Heart left ventricle (tissue), 16 donors: ENCODE data around the gene FGF14. TPM values are rescaled to one million over a fixed set of nuclear protein-coding genes. Genes with fewer than 3 reads are reported as not detected.
"Not testable (repeated sequence)": the region's sequence is repeated elsewhere in the genome, so short reads cannot be mapped to it uniquely, and the experiment has no call there.

Experiments
- ATAC-seq, 4 donors: fragments of 200-7000 bp; cut with Tn5 transposase; one replicate each; pipeline ENCODE4 v1.9.1; 2020 to 2022; ENCODE audit warnings: moderate library complexity in 4 of 4, mild to moderate bottlenecking in 3 of 4, moderate number of reproducible peaks in 1 of 4
- DNase-seq, 5 donors: peaks; one replicate each; pipeline ENCODE4 v3.0.0-alpha.2; 2020
- H3K27ac ChIP-seq, 12 donors: fragments of 200-600 bp; sonication (generic) in 4 of 12; one replicate each; pipeline versions ENCODE4 v1.5.0 to v1.8.0; 2016 to 2022; ENCODE audit warnings: mild to moderate bottlenecking in 2 of 12
- H3K27me3 ChIP-seq, 9 donors: fragments of 200-600 bp; sonication (generic) in 2 of 9; one replicate each; pipeline versions ENCODE4 v1.5.1 to v1.8.0; 2016 to 2022; ENCODE audit warnings: mild to moderate bottlenecking in 3 of 9
- H3K36me3 ChIP-seq, 9 donors: fragments of 200-600 bp; sonication (generic) in 2 of 9; one replicate each; pipeline versions ENCODE4 v1.5.0 to v1.8.0; 2018 to 2022; ENCODE audit warnings: mild to moderate bottlenecking in 2 of 9
- H3K4me1 ChIP-seq, 12 donors: fragments of 200-600 bp; sonication (generic) in 4 of 12; one replicate each; pipeline versions ENCODE4 v1.5.0 to v1.8.0; 2016 to 2022; ENCODE audit warnings: mild to moderate bottlenecking in 3 of 12
- H3K4me3 ChIP-seq, 12 donors: fragments of 200-600 bp; sonication (generic) in 4 of 12; one replicate each; pipeline versions ENCODE4 v1.5.0 to v1.8.0; 2017 to 2022; ENCODE audit warnings: mild to moderate bottlenecking in 9 of 12, moderate library complexity in 4 of 12
- H3K9me3 ChIP-seq, 12 donors: fragments of 200-600 bp; sonication (generic) in 4 of 12; one replicate each; pipeline versions ENCODE4 v1.5.0 to v1.8.0; 2016 to 2022; ENCODE audit warnings: mild to moderate bottlenecking in 1 of 12
- POLR2A ChIP-seq, 2 donors: fragments of 450-650 bp; IDR thresholded peaks; one replicate each; pipeline ENCODE4 v1.6.1; 2017; ENCODE audit warnings: antibody characterized with exemption in 2 of 2, mild to moderate bottlenecking in 2 of 2, moderate library complexity in 2 of 2
- WGBS, 4 donors: extraction: QIAGEN DNeasy Blood & Tissue Kit in 2 of 4; methylation state at CpG; one replicate each; pipeline versions ENCODE4 v1.1.5 to v1.1.7; 2013 to 2018; 5-methylcytosine and 5-hydroxymethylcytosine counted together
- intact Hi-C, 10 donors: fragments of 100-400 bp; cut with DNase I; formaldehyde crosslinking; loops; one replicate each; pipeline versions ENCODE4 v1.11.1 to v1.14.2; 2022
- polyA plus RNA-seq, 2 donors: library from polyadenylated mRNA; stranded (reverse); fragments of 200-250 nt; gene quantifications; one replicate each; pipeline ENCODE4 v1.2.3, GENCODE V29; 2013
- total RNA-seq, 9 donors: library from RNA; depleted of rRNA in 2 of 9; stranded (reverse); fragments of >200 nt in 2 of 9; fragmentation: NEBNext Ultra II Directional in 3 of 9; extraction: Animal tissue kit (Norgen Biotek cat#: 25700) in 3 of 9; gene quantifications; one replicate each; pipeline versions ENCODE4 v1.1.0 to v1.2.4, GENCODE V29; 2016 to 2023
- TF ChIP-seq, protein P1 (sequence below), 12 donors: fragments of 200-600 bp; sonication (generic) in 4 of 12; IDR thresholded peaks; one replicate each; pipeline versions ENCODE4 v1.5.0 to v1.8.0; 2018 to 2022; ENCODE audit warnings: antibody characterized with exemption in 12 of 12, mild to moderate bottlenecking in 5 of 12
- donor health status: ischemic (EF 13 %, LVEDD 7.1; RV severe dilation, severe dysfunction).
- donor health status: healthy with polysubstance abuse.
- donor health status: DM: no; HTN: yes; CAD: no.
- donor health status: DM: no; HTN: no; CAD: no.
- donor health status: ischemic (EF 25% LVEDD 6.9; RV normal size, moderate dysfunction).
- donor health status: ischemic (EF 25% LVEDD 5.7; RV mildly dilated, moderate dysfunction).
- donor health status: healthy.
- donor health status: DM: yes; HTN: yes; CAD: no.
- donor health status: ischemic (EF 35%, LVEDD 5.7; RV mildly dilated, moderate dysfunction).
- donor health status: nonischemic (EF 11% LVEDD 7.7; RV severe dilation, severe dysfunction).
- donor health status: DM: yes; HTN: yes; CAD: no.
- donor health status: PGD.
- donor health status: ischemic (EF 29% LVEDD 5.4; RV normal size, mild dysfunction).
- donor health status: nonischemic (EF 23%, LVEDD 6.1; RV moderate dilation, normal function).

Gene FGF14
- total and polyA plus RNA-seq, 11 donors = 0.14 to 6.3 (median 3.9) TPM

- Histone ChIP-seq H3K36me3 (no peaks in the 10 kb centered on the region), H3K27me3 (no peaks in the 10 kb centered on the region), H3K4me3 (no peak overlapping the region), H3K9me3 (no peaks in the 10 kb centered on the region), H3K4me1 (no peaks in the 10 kb centered on the region), H3K27ac (no peak overlapping the region)
- intact Hi-C loops = no loop called here
- TF ChIP-seq, protein P1, sequence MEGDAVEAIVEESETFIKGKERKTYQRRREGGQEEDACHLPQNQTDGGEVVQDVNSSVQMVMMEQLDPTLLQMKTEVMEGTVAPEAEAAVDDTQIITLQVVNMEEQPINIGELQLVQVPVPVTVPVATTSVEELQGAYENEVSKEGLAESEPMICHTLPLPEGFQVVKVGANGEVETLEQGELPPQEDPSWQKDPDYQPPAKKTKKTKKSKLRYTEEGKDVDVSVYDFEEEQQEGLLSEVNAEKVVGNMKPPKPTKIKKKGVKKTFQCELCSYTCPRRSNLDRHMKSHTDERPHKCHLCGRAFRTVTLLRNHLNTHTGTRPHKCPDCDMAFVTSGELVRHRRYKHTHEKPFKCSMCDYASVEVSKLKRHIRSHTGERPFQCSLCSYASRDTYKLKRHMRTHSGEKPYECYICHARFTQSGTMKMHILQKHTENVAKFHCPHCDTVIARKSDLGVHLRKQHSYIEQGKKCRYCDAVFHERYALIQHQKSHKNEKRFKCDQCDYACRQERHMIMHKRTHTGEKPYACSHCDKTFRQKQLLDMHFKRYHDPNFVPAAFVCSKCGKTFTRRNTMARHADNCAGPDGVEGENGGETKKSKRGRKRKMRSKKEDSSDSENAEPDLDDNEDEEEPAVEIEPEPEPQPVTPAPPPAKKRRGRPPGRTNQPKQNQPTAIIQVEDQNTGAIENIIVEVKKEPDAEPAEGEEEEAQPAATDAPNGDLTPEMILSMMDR (IDR thresholded peaks at IDR 0.05) = no peak
- TF ChIP-seq POLR2A (IDR thresholded peaks at IDR 0.05) = no peak
- DNase-seq = no peak
- no peak for ATAC-seq
- 66 to 78% (median 71%) methylated on average over 2 of the region's 2 CpGs for WGBS, 4 donors
These were observed 555.6 kb downstream of the FGF14 start for GRCh38 chr13:101846249-101846648.

DNA sequence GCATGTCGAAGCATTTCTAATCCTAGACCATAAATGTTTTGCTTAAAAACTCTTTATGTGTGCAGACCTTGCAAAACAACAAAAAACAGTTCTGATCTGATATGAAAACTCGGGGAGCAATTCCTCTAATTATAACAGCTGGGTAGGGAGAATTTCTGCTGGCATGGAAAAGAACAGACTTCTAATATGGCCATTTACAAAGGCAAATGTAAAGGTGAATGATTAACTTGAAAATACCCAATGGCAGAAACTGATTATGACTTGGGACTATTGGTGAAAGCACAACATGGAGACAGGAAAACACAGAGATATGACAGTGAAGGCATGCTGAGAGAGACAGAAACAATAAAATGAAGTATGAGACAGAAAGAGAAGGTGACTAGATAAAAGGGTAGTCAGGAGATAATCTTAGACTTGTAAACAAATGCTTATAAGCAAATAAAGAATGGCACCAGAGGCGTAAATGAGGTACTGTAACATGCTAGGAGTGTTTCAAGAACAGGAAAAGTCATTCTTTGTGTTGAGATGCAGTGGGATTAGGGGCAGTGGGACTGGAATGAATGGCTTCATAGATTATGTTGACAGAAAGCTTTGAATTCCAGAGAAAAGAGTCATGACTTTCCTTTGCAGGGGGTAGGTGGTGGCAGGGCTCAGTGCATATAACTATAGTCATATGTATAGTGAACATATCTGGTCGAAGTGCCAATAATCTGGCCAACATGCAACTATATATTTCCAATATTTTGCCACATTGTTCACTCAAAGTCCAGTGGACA is 556.4 kb downstream of the FGF14 start:
- Histone ChIP-seq H3K4me1 (no peaks in the 10 kb centered on the region), H3K4me3 (no peak overlapping the region), H3K36me3 (no peaks in the 10 kb centered on the region), H3K27ac (no peak overlapping the region), H3K27me3 (no peaks in the 10 kb centered on the region), H3K9me3 (no peaks in the 10 kb centered on the region)
- ATAC-seq (no peak), DNase-seq (no peak)
- intact Hi-C loops = no loop called here
- no peak for TF ChIP-seq POLR2A (IDR thresholded peaks at IDR 0.05)
- TF ChIP-seq, protein P1 (IDR thresholded peaks at IDR 0.05) = no peak
- 55 to 64% (median 60%) methylated on average over 4 of the region's 4 CpGs for WGBS, 4 donors

DNA sequence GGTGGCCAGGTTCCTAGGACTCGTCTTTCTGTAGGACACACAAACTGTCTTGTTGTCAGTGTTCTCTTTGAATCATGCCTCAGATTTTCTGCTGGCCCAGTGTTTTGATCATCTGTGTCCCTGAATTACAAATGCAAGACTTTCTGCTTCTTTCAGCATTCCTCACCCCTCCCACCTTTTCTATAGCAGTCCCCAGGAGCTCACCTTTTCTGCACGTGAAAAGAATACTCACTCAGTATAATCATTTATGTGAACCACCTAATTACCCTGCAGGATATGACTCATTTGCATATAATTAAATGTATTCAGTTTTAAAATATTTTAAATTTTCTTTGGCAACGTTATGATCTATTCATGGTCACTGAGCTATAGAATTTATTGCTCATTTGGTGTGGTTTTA is 560.1 kb downstream of the FGF14 start:
- TF ChIP-seq, protein P1 (IDR thresholded peaks at IDR 0.05) = no peak
- no peak for TF ChIP-seq POLR2A (IDR thresholded peaks at IDR 0.05)
- no peak for ATAC-seq
- Histone ChIP-seq H3K27ac (no peak overlapping the region), H3K36me3 (no peaks in the 10 kb centered on the region), H3K9me3 (no peaks in the 10 kb centered on the region), H3K4me3 (no peak overlapping the region), H3K4me1 (no peaks in the 10 kb centered on the region), H3K27me3 (no peaks in the 10 kb centered on the region)
- DNase-seq = no peak
- WGBS, 4 donors = 38 to 50% (median 40%) methylated on average over 3 of the region's 3 CpGs
- intact Hi-C loops = no loop called here

- WGBS, 4 donors = 58 to 72% (median 64%) methylated on average over 2 of the region's 2 CpGs
- Histone ChIP-seq H3K27me3 (no peaks in the 10 kb centered on the region), H3K4me3 (no peak overlapping the region)
These were observed 563.5 kb downstream of the FGF14 start for GRCh38 chr13:101838323-101838722.

GRCh38 chr13:101837778-101838177 is 564.1 kb downstream of the FGF14 start:
- WGBS, 4 donors = 66 to 87% (median 75%) methylated on average over 4 of the region's 4 CpGs
- H3K27me3 ChIP-seq, H3K4me1 ChIP-seq, H3K4me3 ChIP-seq, H3K27ac ChIP-seq, ATAC-seq, H3K9me3 ChIP-seq, DNase-seq, H3K36me3 ChIP-seq, intact Hi-C loops: not testable (repeated sequence)

More at GRCh38 chr13:101838323-101838722, 563.5 kb downstream of the FGF14 start:
- intact Hi-C loops = no loop called here
- no peak for TF ChIP-seq POLR2A (IDR thresholded peaks at IDR 0.05)
- TF ChIP-seq, protein P1 (IDR thresholded peaks at IDR 0.05) = no peak
- DNase-seq = no peak
- Histone ChIP-seq H3K36me3 (no peaks in the 10 kb centered on the region), H3K9me3 (no peaks in the 10 kb centered on the region), H3K4me1 (peaks cover 0 to 6% (median 0%) of the 10 kb centered on the region in 12 donors), H3K27ac (no peak overlapping the region)
- ATAC-seq = no peak
